Activated T-cell treated with anti-CD3 and anti-CD28 coated beads for 4 hours (primary cell): ENCODE data around the gene MAN1B1.
"Not testable (repeated sequence)": the region's sequence is repeated elsewhere in the genome, so short reads cannot be mapped to it uniquely, and the experiment has no call there.

Source experiments
- DNase-seq: peaks from one replicate; pipeline ENCODE4 v3.0.0-alpha.2; 2020

Gene MAN1B1

GRCh38 chr9:137052998-137053943, 33.5 kb upstream of the MAN1B1 start:
- DNase-seq = no peak

GRCh38 chr9:137053944-137054931, 32.5 kb upstream of the MAN1B1 start, which contains the start of gene ENTPD2:
ENTPD2 (minus strand) TSS chr9:137054061; CDS start chr9:137053997, 64 bp downstream.
- DNase-seq = peak; percentile 36

- DNase-seq = no peak
These were observed 31.8 kb upstream of the MAN1B1 start for GRCh38 chr9:137054932-137055384.

GRCh38 chr9:137055385-137056364, 31.1 kb upstream of the MAN1B1 start:
- DNase-seq = no peak

- no peak for DNase-seq
These were observed 29.9 kb upstream of the MAN1B1 start for GRCh38 chr9:137056739-137057415.

GRCh38 chr9:137057545-137057944, 29.2 kb upstream of the MAN1B1 start:
- no peak for DNase-seq

GRCh38 chr9:137058521-137059234, 28.1 kb upstream of the MAN1B1 start:
- DNase-seq = no peak

GRCh38 chr9:137062384-137062783, 24.4 kb upstream of the MAN1B1 start:
- no peak for DNase-seq

GRCh38 chr9:137062798-137063197, 24.0 kb upstream of the MAN1B1 start:
- not testable (repeated sequence) for DNase-seq

- DNase-seq = no peak
These were observed 23.3 kb upstream of the MAN1B1 start for GRCh38 chr9:137063311-137064026.

- DNase-seq = peak; percentile 51
These were observed 22.5 kb upstream of the MAN1B1 start for GRCh38 chr9:137064027-137064879.

- no peak for DNase-seq
These were observed 22.0 kb upstream of the MAN1B1 start for GRCh38 chr9:137064880-137065164.

GRCh38 chr9:137065336-137065967, 21.3 kb upstream of the MAN1B1 start:
- no peak for DNase-seq

GRCh38 chr9:137066096-137066861, 20.5 kb upstream of the MAN1B1 start:
- no peak for DNase-seq

GRCh38 chr9:137067860-137068538, 18.8 kb upstream of the MAN1B1 start:
- peak; percentile 77 for DNase-seq

GRCh38 chr9:137068539-137069507, 18.0 kb upstream of the MAN1B1 start:
- no peak for DNase-seq
